ENCODE results near the gene LRRC4C.

DNA sequence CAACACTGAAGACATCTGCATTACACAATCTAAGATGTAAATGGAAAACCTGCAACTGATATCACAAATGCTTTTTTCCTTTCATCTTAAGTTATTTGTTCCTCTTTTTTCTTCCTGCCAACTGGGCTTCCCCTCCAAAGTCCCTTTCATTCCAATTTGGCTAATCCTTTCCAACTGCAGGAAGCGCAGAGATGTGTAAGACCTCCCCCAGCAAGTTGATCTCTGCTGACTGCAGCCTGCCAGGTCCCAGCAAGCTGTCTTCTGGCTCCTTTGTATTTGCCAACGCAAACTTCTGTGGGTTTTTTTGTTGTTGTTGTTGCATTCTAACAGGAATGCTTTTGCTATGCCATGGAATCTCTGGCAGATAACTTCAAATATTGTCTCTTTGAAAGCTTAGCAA, 38.5 kb upstream of the LRRC4C start:
- TF ChIP-seq POLR2A (IDR thresholded peaks at IDR 0.05; ENCODE audit: low read depth, low read length) (no peak), POLR2AphosphoS5 (IDR thresholded peaks at IDR 0.05; ENCODE audit: low read depth, low read length) (no peak), TAF1 (IDR thresholded peaks at IDR 0.05; ENCODE audit: low read depth, low read length) (no peak), PAX5 (IDR thresholded peaks at IDR 0.05; ENCODE audit: insufficient read depth, low read length, severe bottlenecking) (no peak)

All from GM12891 (cell line).